GM12878 (cell line): ENCODE data around the gene LRFN2. TPM values are rescaled to one million over a fixed set of nuclear protein-coding genes. Genes with fewer than 3 reads are reported as not detected.
A peak's percentile ranks its signal among the peaks of the same experiment; 100 is the strongest.

Experiments used
- ATAC-seq: fragments of 200-7000 bp; cut with Tn5 transposase; 3 replicates; pipeline ENCODE4 v1.9.1; 2020; ENCODE audit warnings: mild to moderate bottlenecking, moderate library complexity
- BruUV-seq: library from RNA; stranded (reverse); fragments of 400-500 nt; replicated peaks from 2 replicates; lab custom pipeline; 2021; lab: Mats Ljungman, UMichigan
- CTCF ChIA-PET: fragments of 300-600 bp; sonication (Branson Sonifier 250); formaldehyde crosslinking; extraction: SDS; loops from one replicate; lab custom pipeline; 2021; ENCODE audit warnings: inconsistent platforms; lab: Yijun Ruan, JAX
- POLR2A ChIA-PET: fragments of 350-600 bp; formaldehyde crosslinking; extraction: SDS; loops from one replicate; lab custom pipeline; 2021; ENCODE audit warnings: inconsistent platforms; lab: Charles Lee
- RAD21 ChIA-PET: fragments of 300-600 bp; sonication (Branson Sonifier 250); formaldehyde crosslinking; loops from one replicate; lab custom pipeline; 2023; ENCODE audit warnings: antibody characterized with exemption; ENCODE audit not compliant: unreplicated experiment; lab: Charles Lee
- SMC1A ChIA-PET: fragments of 300-600 bp; sonication (Branson Sonifier 250); formaldehyde crosslinking; loops from one replicate; lab custom pipeline; 2023; ENCODE audit not compliant: unreplicated experiment, uncharacterized antibody; lab: Charles Lee
- DNase-seq: peaks from one replicate; pipeline ENCODE4 v3.0.0-alpha.2; 2011; ENCODE audit warnings: low read depth, low spot score
- FAIRE-seq: peaks from 3 replicates; lab custom pipeline; 2011; peaks lifted over from hg19 to GRCh38; lab: Jason Lieb, UNC
- H2AFZ ChIP-seq: 2 replicates; pipeline ENCODE4 v1.6.0; 2011; ENCODE audit warnings: low read depth, low read length, control low read depth; ENCODE audit not compliant: control insufficient read depth
- H3K27ac ChIP-seq: 2 replicates; pipeline ENCODE4 v1.5.1; 2011; ENCODE audit warnings: control low read depth; ENCODE audit not compliant: control insufficient read depth, insufficient read depth
- H3K27me3 ChIP-seq, 2 experiments: replicated peaks in 1 of 2; 2 replicates each; pipeline versions ENCODE4 v1.6.0 to v1.6.1; 2011; ENCODE audit warnings: low read length in 1 of 2; ENCODE audit not compliant: control insufficient read depth in 2 of 2, insufficient read depth in 2 of 2
- H3K36me3 ChIP-seq, 2 experiments: 2 replicates each; pipeline ENCODE4 v1.5.1; 2011; ENCODE audit warnings: low read length in 1 of 2; ENCODE audit not compliant: control insufficient read depth in 2 of 2, insufficient read depth in 2 of 2
- H3K4me1 ChIP-seq: 2 replicates; pipeline ENCODE4 v1.6.1; 2011; ENCODE audit warnings: mild to moderate bottlenecking, low read length, moderate library complexity, mixed read lengths; ENCODE audit not compliant: control insufficient read depth, insufficient read depth
- H3K4me2 ChIP-seq: 2 replicates; pipeline ENCODE4 v1.6.0; 2011; ENCODE audit warnings: control low read depth; ENCODE audit not compliant: control insufficient read depth, insufficient read depth
- H3K4me3 ChIP-seq: fragments of 200-600 bp; sonication (generic); 2 replicates; pipeline ENCODE4 v1.5.1; 2016
- H3K79me2 ChIP-seq: 2 replicates; pipeline ENCODE4 v1.6.0; 2011; ENCODE audit warnings: low read length; ENCODE audit not compliant: control insufficient read depth, insufficient read depth
- H3K9ac ChIP-seq: 2 replicates; pipeline ENCODE4 v1.8.0; 2011; ENCODE audit warnings: low read length, control low read depth, mixed read lengths; ENCODE audit not compliant: control insufficient read depth, insufficient read depth
- H3K9me3 ChIP-seq: replicated peaks from 3 replicates; pipeline ENCODE4 v1.5.1; 2011; ENCODE audit warnings: mild to moderate bottlenecking, low read length; ENCODE audit not compliant: control insufficient read depth, insufficient read depth
- H4K20me1 ChIP-seq: 2 replicates; pipeline ENCODE4 v1.6.0; 2011; ENCODE audit not compliant: control insufficient read depth, insufficient read depth
- CHD1 ChIP-seq: IDR thresholded peaks from 2 replicates; pipeline ENCODE4 v1.6.1; 2012; ENCODE audit warnings: low read depth, low read length, improper control_type of control experiment
- IKZF2 ChIP-seq, 2 experiments: fragments of 450-650 bp; IDR thresholded peaks; 2 replicates each; pipeline ENCODE4 v1.6.1; 2017; ENCODE audit warnings: mild to moderate bottlenecking in 2 of 2, moderate library complexity in 2 of 2
- MAX ChIP-seq: IDR thresholded peaks from 2 replicates; pipeline ENCODE4 v1.6.1; 2012; ENCODE audit warnings: low read depth, low read length, improper control_type of control experiment
- POU2F2 ChIP-seq: IDR thresholded peaks from 3 replicates; pipeline ENCODE4 v1.6.1; 2011; ENCODE audit warnings: low read depth, mild to moderate bottlenecking, low read length, borderline replicate concordance
- PRDM15 ChIP-seq: fragments of 450-650 bp; formaldehyde crosslinking; IDR thresholded peaks from 2 replicates; pipeline ENCODE4 v1.4.0; 2020; ENCODE audit warnings: mild to moderate bottlenecking, moderate library complexity
- RAD51 ChIP-seq: fragments of 450-650 bp; IDR thresholded peaks from 2 replicates; pipeline ENCODE4 v1.6.1; 2016; ENCODE audit warnings: moderate library complexity, mild to moderate bottlenecking, inconsistent platforms
- SUPT20H ChIP-seq: IDR thresholded peaks from 2 replicates; pipeline ENCODE4 v1.6.1; 2011; ENCODE audit warnings: low read depth, mild to moderate bottlenecking, low read length, moderate library complexity, borderline replicate concordance; ENCODE audit not compliant: control insufficient read depth
- WRNIP1 ChIP-seq: IDR thresholded peaks from 2 replicates; pipeline ENCODE4 v1.6.1; 2011; ENCODE audit warnings: low read depth, low read length, improper control_type of control experiment, borderline replicate concordance
- YBX1 ChIP-seq: fragments of 450-650 bp; IDR thresholded peaks from 2 replicates; pipeline ENCODE4 v1.6.1; 2016; ENCODE audit warnings: antibody characterized with exemption
- WGBS: methylation state at CpG from one replicate; pipeline ENCODE4 v1.1.6; 2016; ENCODE audit warnings: low lambda C conversion rate; ENCODE audit not compliant: insufficient replicate concordance, insufficient coverage; ENCODE audit errors: missing lambda C conversion rate; 5-methylcytosine and 5-hydroxymethylcytosine counted together
- in situ Hi-C: fragments of 300-500 bp; cut with MboI; formaldehyde crosslinking; loops from 9 replicates; pipeline ENCODE4 v1.14.3; 2018; ENCODE audit warnings: mixed read lengths
- intact Hi-C: fragments of 100-400 bp; cut with micrococcal nuclease; formaldehyde crosslinking; loops from one replicate; pipeline ENCODE4 v1.14.2; 2022; ENCODE audit not compliant: unreplicated experiment
- polyA plus RNA-seq, 11 experiments: library from polyadenylated mRNA; depleted of rRNA in 4 of 11; unstranded in 6 of 11; stranded (reverse) in 5 of 11; fragments of >200 nt; fragmentation: Nextera tagmentation in 4 of 11; fragmentation: Illumina TruSeq in 1 of 11; extraction: Ambion mirVana in 4 of 11; extraction: Trizol in 1 of 11; gene quantifications; 1 replicate in 1 of 11; 2 replicates in 10 of 11; pipeline versions ENCODE4 v1.2.1 to v1.2.3, GENCODE V29; 2011 to 2016; ENCODE audit warnings: inconsistent platforms in 2 of 11, missing spikeins in 2 of 11, low read depth in 1 of 11
- total RNA-seq, 4 experiments: library from RNA; depleted of rRNA in 3 of 4; stranded (reverse); fragments of >200 nt in 3 of 4; fragmentation: Illumina TruSeq in 1 of 4; extraction: Trizol in 1 of 4; gene quantifications; 2 replicates each; pipeline versions ENCODE4 v1.2.1 to v1.2.3, GENCODE V29; 2013 to 2021
- TF ChIP-seq, protein P1 (sequence below): fragments of 450-650 bp; formaldehyde crosslinking; IDR thresholded peaks from 2 replicates; pipeline ENCODE4 v1.5.0; 2022; ENCODE audit warnings: mild to moderate bottlenecking, missing genetic modification characterization
- TF ChIP-seq, protein P2 (sequence below): fragments of 450-650 bp; IDR thresholded peaks from 2 replicates; pipeline ENCODE4 v1.6.1; 2017; ENCODE audit warnings: antibody characterized with exemption, mild to moderate bottlenecking, moderate library complexity

The LRFN2 gene
- total and polyA plus RNA-seq, 10 of the 15 experiments (the other 5 are each of a cell fraction or from before 2014, with no cell fraction given), result not detected

- Histone ChIP-seq H3K27me3 (no peaks in the 10 kb centered on the region; a peak in 2 of 4 replicates), H3K27ac (no peak overlapping the region), H3K9me3 (no peaks in the 10 kb centered on the region), H2AFZ (no peak overlapping the region), H3K36me3 (no peaks in the 10 kb centered on the region), H3K4me2 (no peak overlapping the region), H4K20me1 (no peaks in the 10 kb centered on the region), H3K79me2 (no peaks in the 10 kb centered on the region), H3K4me3 (no peak overlapping the region), H3K9ac (no peak overlapping the region), H3K4me1 (no peaks in the 10 kb centered on the region)
- intact Hi-C loops, result no loop called here
- no peak for DNase-seq
- ATAC-seq, result no peak
- peak; percentile 27 for FAIRE-seq
- ChIA-PET POLR2A (no interaction called here), CTCF (no interaction called here), SMC1A (interaction anchor here (1.7 kb wide), 1 partner anchor 9 kb away, joined by 5 read pairs; no protein-coding TSS in a partner anchor), RAD21 (no interaction called here)
- in situ Hi-C loops, result no loop called here
- TF ChIP-seq, protein P1, sequence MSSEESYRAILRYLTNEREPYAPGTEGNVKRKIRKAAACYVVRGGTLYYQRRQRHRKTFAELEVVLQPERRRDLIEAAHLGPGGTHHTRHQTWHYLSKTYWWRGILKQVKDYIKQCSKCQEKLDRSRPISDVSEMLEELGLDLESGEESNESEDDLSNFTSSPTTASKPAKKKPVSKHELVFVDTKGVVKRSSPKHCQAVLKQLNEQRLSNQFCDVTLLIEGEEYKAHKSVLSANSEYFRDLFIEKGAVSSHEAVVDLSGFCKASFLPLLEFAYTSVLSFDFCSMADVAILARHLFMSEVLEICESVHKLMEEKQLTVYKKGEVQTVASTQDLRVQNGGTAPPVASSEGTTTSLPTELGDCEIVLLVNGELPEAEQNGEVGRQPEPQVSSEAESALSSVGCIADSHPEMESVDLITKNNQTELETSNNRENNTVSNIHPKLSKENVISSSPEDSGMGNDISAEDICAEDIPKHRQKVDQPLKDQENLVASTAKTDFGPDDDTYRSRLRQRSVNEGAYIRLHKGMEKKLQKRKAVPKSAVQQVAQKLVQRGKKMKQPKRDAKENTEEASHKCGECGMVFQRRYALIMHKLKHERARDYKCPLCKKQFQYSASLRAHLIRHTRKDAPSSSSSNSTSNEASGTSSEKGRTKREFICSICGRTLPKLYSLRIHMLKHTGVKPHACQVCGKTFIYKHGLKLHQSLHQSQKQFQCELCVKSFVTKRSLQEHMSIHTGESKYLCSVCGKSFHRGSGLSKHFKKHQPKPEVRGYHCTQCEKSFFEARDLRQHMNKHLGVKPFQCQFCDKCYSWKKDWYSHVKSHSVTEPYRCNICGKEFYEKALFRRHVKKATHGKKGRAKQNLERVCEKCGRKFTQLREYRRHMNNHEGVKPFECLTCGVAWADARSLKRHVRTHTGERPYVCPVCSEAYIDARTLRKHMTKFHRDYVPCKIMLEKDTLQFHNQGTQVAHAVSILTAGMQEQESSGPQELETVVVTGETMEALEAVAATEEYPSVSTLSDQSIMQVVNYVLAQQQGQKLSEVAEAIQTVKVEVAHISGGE, result no peak
- TF ChIP-seq YBX1 (no peak), WRNIP1 (no peak), PRDM15 (no peak), IKZF2 (IDR thresholded peaks at IDR 0.05) (no peak), CHD1 (no peak), MAX (no peak), SUPT20H (no peak), RAD51 (no peak), POU2F2 (no peak)
- TF ChIP-seq, protein P2, sequence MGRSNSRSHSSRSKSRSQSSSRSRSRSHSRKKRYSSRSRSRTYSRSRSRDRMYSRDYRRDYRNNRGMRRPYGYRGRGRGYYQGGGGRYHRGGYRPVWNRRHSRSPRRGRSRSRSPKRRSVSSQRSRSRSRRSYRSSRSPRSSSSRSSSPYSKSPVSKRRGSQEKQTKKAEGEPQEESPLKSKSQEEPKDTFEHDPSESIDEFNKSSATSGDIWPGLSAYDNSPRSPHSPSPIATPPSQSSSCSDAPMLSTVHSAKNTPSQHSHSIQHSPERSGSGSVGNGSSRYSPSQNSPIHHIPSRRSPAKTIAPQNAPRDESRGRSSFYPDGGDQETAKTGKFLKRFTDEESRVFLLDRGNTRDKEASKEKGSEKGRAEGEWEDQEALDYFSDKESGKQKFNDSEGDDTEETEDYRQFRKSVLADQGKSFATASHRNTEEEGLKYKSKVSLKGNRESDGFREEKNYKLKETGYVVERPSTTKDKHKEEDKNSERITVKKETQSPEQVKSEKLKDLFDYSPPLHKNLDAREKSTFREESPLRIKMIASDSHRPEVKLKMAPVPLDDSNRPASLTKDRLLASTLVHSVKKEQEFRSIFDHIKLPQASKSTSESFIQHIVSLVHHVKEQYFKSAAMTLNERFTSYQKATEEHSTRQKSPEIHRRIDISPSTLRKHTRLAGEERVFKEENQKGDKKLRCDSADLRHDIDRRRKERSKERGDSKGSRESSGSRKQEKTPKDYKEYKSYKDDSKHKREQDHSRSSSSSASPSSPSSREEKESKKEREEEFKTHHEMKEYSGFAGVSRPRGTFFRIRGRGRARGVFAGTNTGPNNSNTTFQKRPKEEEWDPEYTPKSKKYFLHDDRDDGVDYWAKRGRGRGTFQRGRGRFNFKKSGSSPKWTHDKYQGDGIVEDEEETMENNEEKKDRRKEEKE, result no peak
- WGBS, result 0% methylated on average over 4 of the region's 4 CpGs
- BruUV-seq, result no TSS peak
These were observed 224.3 kb downstream of the LRFN2 start for GRCh38 chr6:40362859-40363258.
